Left colon (tissue), 2 donors: ENCODE data around the gene BCL2. TPM values are rescaled to one million over a fixed set of nuclear protein-coding genes. Genes with fewer than 3 reads are reported as not detected.
"Not testable (repeated sequence)": the region's sequence is repeated elsewhere in the genome, so short reads cannot be mapped to it uniquely, and the experiment has no call there.

ENCODE experiments used
- ATAC-seq: fragments of 200-7000 bp; cut with Tn5 transposase; one replicate; pipeline ENCODE4 v1.9.1; 2020; ENCODE audit warnings: mild to moderate bottlenecking, moderate library complexity
- DNase-seq, 2 donors: peaks; one replicate each; pipeline ENCODE4 v3.0.0-alpha.2; 2020
- intact Hi-C, 2 donors: fragments of 100-400 bp; cut with DNase I in 1 of 2; cut with micrococcal nuclease in 1 of 2; formaldehyde crosslinking; loops; one replicate each; pipeline versions ENCODE4 v1.11.2 to v1.14.0; 2022; cut with DNase I, micrococcal nuclease
- total RNA-seq, 2 donors: library from RNA; stranded (reverse); fragmentation: NEBNext Ultra II Directional; extraction: Animal tissue kit (Norgen Biotek cat#: 25700); gene quantifications; one replicate each; pipeline ENCODE4 v1.2.1, GENCODE V29; 2021
- donor health status: DM: no; HTN: no; CAD: no.
- donor health status: DM: yes; HTN: yes; CAD: no.

BCL2 gene
- total RNA-seq, 2 donors from 2014 or later: 16.6 to 19.3 TPM

DNA sequence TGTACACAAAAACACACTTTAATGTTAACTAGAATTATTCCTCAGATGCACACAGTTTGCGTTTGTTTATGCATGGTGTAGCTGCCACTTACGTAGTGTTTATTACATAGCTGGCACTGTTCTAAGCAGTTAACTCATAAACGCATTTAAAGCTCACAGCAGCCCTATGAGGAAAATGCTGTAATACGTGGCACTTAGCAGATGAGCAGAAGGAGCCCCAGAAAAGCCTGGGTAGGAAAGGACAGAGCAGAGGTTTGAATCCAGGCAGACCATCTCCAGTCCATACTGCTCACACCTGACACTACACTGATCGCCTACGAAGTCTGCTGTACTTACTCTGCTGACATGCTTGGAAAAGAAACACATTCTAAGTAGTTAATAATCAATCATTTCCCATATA lies 66.6 kb downstream of the BCL2 start:
- intact Hi-C loops: no loop called here
- peak; percentile 90 for ATAC-seq

GRCh38 chr18:63249771-63250170 lies 69.8 kb downstream of the BCL2 start:
- intact Hi-C loops: no loop called here
- ATAC-seq: peak; percentile 75
- DNase-seq: peak; percentile 42 to 45

More for the DNA sequence above, 66.6 kb downstream of the BCL2 start:
- DNase-seq: no peak

GRCh38 chr18:63247926-63248325 lies 71.6 kb downstream of the BCL2 start:
- DNase-seq (no peak), ATAC-seq (no peak)
- intact Hi-C loops: no loop called here

GRCh38 chr18:63247506-63247905 lies 72.1 kb downstream of the BCL2 start:
- intact Hi-C loops: no loop called here
- DNase-seq: no peak
- no peak for ATAC-seq

- intact Hi-C loops: no loop called here
- ATAC-seq: no peak
- no peak for DNase-seq
These were observed 74.0 kb downstream of the BCL2 start for GRCh38 chr18:63245600-63245999.

DNA sequence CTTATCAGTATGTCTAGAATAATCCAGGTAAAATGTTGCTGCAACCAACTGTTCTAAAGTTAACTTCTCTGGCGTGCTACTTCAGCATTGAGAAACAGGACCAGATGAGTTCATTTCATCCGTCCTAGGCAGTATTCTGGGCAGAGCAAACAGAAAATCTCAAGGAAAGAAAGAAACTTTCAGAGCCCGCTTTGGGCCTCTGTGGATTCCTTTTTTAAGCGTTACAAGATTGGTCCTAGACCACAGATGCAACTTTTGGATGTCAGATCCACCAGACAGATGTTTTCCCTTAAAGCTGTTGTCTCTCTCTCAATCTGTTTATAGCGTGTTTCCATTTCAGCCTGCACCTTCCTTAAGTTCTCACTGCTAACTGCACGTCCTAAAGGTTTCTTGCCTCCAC lies 75.0 kb downstream of the BCL2 start:
- intact Hi-C loops: no loop called here
- no peak for DNase-seq
- no peak for ATAC-seq

DNA sequence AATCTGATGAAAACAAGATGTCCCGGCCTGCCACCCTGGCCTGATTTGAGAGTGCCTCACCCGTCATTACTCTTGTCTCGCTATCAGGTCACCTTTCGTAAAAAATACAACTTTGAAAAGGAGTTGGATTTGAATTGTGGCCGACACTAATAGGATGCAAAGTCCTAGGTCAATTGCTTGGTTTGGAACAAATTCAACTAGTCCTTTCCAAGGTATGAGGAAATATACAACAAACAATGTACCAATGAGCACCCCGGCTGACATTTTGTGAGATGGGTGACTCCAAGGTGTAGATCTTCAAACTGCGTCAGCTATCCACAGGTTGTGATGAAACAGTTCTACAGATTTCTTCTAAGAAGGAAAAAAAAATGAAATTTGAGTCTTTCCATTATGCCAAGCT lies 77.8 kb downstream of the BCL2 start:
- ATAC-seq (peak; percentile 63), DNase-seq (no peak)
- intact Hi-C loops: no loop called here

- DNase-seq (no peak), ATAC-seq (no peak)
- intact Hi-C loops: no loop called here
These were observed 78.3 kb downstream of the BCL2 start for GRCh38 chr18:63241317-63241712.

- ATAC-seq: no peak
- intact Hi-C loops: no loop called here
- no peak for DNase-seq
These were observed 78.8 kb downstream of the BCL2 start for GRCh38 chr18:63240531-63241316.

- DNase-seq (no peak), ATAC-seq (no peak)
- intact Hi-C loops: no loop called here
These were observed 80.9 kb downstream of the BCL2 start for GRCh38 chr18:63238693-63239075.

DNA sequence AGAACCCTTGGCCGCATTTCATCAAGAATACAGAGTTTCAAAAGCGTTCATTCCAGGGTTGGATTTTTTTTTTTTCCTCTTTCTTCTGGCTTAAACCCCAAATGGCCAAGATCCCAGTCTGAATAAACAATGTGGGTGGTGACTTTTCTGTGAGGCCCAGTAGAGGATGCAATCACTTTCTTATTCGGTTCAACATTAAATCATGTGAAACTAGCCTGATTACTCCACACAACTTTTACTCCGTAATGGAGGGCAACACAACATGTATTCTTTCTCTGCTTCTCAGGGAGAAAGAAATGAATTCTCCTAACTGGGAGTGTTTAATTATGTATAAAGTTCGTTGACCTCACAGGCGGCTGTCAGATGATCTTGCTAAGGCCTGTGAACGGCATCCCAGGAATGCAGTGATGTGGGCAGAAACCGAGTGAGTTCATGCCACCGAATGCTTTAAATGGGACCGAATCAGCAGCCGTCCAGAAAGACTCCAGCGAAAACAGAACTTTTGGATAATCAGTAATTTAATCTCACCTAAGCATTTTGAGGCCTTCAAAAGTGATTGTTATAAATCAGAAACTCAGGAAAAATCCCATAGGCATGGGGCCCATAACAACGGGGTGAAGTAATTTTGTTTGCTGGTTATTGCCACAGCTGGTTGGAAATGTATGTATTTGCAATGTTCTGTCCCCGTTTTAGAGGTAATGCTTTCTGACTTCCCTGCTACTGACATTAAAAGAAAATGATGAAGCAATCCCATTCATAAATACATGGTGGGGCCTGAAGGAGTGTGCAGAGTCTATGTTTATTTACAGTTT lies 81.5 kb downstream of the BCL2 start:
- intact Hi-C loops: no loop called here

DNA sequence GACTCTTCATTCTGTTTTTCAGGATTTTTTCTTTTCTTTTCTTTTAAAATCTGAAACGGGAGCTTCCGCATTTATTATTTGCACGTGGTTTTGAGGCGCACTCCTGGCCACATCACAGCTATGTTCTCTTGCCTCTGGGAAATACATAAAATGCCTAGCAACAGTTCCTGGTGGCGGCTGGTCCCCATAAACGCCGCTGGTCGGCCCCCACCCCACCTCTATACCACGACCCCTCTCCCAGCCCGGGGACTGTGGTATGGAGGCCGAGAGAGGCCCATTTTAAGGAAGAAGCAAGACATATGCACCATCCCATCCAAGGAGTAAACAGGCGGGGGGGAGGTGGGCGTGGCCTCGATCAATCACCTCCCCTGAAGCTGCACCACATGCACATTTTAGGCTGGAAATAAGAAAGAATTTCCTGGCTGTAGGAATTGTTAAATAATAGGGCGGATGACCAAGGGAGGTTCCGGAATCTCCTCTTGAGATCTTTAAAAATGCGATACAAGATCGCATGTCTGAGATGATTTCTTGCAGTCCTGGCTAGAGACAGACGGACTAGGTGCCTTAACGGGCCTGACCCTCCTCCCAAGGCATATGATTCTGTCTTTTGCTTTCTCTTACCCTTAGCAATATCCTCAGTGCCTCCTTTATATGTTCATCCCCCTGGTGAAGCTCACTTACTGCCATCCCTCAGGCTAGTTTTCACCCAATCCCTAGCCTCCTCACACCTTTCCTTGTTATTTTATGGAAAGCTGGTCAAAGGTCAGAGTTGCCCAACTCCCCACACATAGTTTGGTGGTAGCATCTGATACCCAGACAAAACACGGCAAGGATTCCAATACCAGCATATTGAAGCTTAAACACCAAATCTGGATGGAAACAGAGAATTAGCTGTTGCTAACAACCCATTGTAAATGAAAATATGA lies 82.4 kb downstream of the BCL2 start:
- ATAC-seq (peak; percentile 49), DNase-seq (peak in 1 of 2 donors; percentile 59)
- intact Hi-C loops: no loop called here

More for the DNA sequence above, 81.5 kb downstream of the BCL2 start:
- DNase-seq (no peak), ATAC-seq (peak; percentile 56)

GRCh38 chr18:63236406-63236805 lies 83.2 kb downstream of the BCL2 start:
- intact Hi-C loops: no loop called here
- ATAC-seq: no peak

GRCh38 chr18:63235920-63236319 lies 83.6 kb downstream of the BCL2 start:
- ATAC-seq, intact Hi-C loops, DNase-seq: not testable (repeated sequence)

More at GRCh38 chr18:63236406-63236805, 83.2 kb downstream of the BCL2 start:
- no peak for DNase-seq

GRCh38 chr18:63234841-63235240 lies 84.7 kb downstream of the BCL2 start:
- DNase-seq (no peak), ATAC-seq (peak; percentile 68)
- intact Hi-C loops: no loop called here

DNA sequence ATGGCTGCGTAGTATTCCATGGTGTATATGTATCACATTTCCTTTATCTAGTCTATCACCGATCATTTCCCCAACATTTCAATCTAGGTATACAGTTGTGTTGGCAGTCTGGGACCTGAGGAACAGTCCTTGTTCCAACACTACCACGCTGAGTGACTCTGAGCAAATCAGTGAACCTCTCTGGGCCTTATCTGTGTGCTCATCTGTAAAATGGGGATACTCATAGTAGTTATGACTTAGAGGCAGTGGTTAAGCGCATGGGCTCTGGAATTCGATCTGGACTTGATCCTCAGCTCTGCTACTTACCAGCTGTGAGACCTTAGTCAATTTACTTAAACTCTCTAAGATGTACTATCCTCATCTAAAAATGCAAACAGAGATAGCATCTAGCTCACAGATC lies 85.1 kb downstream of the BCL2 start:
- intact Hi-C loops: no loop called here
- DNase-seq: no peak
- no peak for ATAC-seq

- DNase-seq (no peak), ATAC-seq (no peak)
- intact Hi-C loops: no loop called here
These were observed 86.2 kb downstream of the BCL2 start for GRCh38 chr18:63233334-63233733.

DNA sequence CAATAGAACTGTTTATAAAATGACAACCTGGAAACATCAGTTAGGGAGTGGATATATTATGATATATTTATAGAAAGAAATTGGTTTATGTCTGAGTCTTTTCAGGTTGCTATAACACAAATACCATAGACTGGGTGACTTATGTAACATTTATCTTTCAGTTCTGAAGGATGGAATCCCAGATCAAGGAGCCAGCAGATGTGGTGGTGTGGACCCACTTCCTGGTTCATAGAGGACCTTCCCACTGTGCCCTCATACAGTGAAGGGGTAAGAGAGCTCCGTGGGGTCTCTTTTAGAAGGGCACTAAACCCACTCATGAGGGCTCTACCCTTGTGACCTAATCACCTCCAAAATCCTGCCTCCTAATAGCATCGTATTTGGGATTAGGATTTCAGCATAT lies 86.7 kb downstream of the BCL2 start:
- peak; percentile 44 for ATAC-seq
- intact Hi-C loops: no loop called here

GRCh38 chr18:63229971-63230370 lies 89.6 kb downstream of the BCL2 start:
- intact Hi-C loops: no loop called here
- no peak for DNase-seq
- ATAC-seq: no peak

More for the DNA sequence above, 86.7 kb downstream of the BCL2 start:
- no peak for DNase-seq
